ENCODE data around the gene SMYD3. TPM values are rescaled to one million over a fixed set of nuclear protein-coding genes. Genes with fewer than 3 reads are reported as not detected.

SMYD3 gene
- total RNA-seq, 1 experiment from 2014 or later = 25.5 TPM

- peaks cover 0 to 5% of the 10 kb centered on the region in 2 experiments; a peak in 2 of 5 replicates for H3K9me3 Mint-ChIP-seq
- Histone ChIP-seq H3K79me2 (ENCODE audit: insufficient read depth, low read length) (no peaks in the 10 kb centered on the region), H4K20me1 (ENCODE audit: control insufficient read depth, insufficient read depth, insufficient read length) (no peaks in the 10 kb centered on the region), H3K4me1 (ENCODE audit: insufficient read depth, low read length) (no peaks in the 10 kb centered on the region; the same call in 1 of the 2 replicates), H3K9ac (ENCODE audit: extremely low read depth, insufficient read length, low read length) (no peak overlapping the region), H3K23me2 (ENCODE audit: insufficient read length, low read depth, low read length, poor library complexity, severe bottlenecking) (no peaks in the 10 kb centered on the region), H2BK12ac (ENCODE audit: insufficient read length, low read depth, low read length) (no peak overlapping the region), H3K27me3 (ENCODE audit: insufficient read depth, low read length) (no peaks in the 10 kb centered on the region), H3K18ac (ENCODE audit: insufficient read length, low read depth, low read length) (no peak overlapping the region), H4K91ac (ENCODE audit: insufficient read length, low read depth, low read length) (no peak overlapping the region), H3K4me2 (ENCODE audit: insufficient read depth, insufficient read length, low read length) (no peak overlapping the region), H3K4ac (ENCODE audit: low read depth, low read length) (no peak overlapping the region), H3K27ac (ENCODE audit: insufficient read length, low read depth, low read length) (no peak overlapping the region), H2AK5ac (ENCODE audit: insufficient read length, low read length) (no peak overlapping the region), H3K79me1 (ENCODE audit: insufficient read depth, low read depth, low read length, poor library complexity, severe bottlenecking) (no peaks in the 10 kb centered on the region), H4K5ac (ENCODE audit: insufficient read length, low read depth, low read length) (no peak overlapping the region), H2BK15ac (ENCODE audit: low read depth, low read length) (no peak overlapping the region), H3K14ac (ENCODE audit: insufficient read depth, low read length) (no peak overlapping the region), H3K23ac (ENCODE audit: insufficient read length, low read depth, low read length) (no peak overlapping the region), H3T11ph (ENCODE audit: low read length) (no peak overlapping the region), H2AFZ (ENCODE audit: low read length) (no peak overlapping the region), H3K56ac (ENCODE audit: insufficient read length, low read depth, low read length) (no peak overlapping the region), H2BK120ac (ENCODE audit: low read depth, low read length, poor library complexity, severe bottlenecking) (no peak overlapping the region), H4K8ac (replicated peaks; ENCODE audit: insufficient read length, low read depth, low read length) (no peak overlapping the region), H2BK5ac (ENCODE audit: insufficient read length, low read length) (no peak overlapping the region), H3K9me3 (ENCODE audit: control insufficient read depth, low read depth, low read length) (no peaks in the 10 kb centered on the region), H2BK20ac (ENCODE audit: low read depth, low read length, poor library complexity, severe bottlenecking) (no peak overlapping the region)
- H3K27me3 Mint-ChIP-seq (ENCODE audit: low read depth) = no peaks in the 10 kb centered on the region
- H3K36me3 Mint-ChIP-seq (ENCODE audit: insufficient read depth in 1 of 3, low read depth in 3 of 3) = peaks cover 0 to 4% (median 0%) of the 10 kb centered on the region in 3 experiments; a peak in 4 of 7 replicates
- no CpG with 5 or more reads among the region's 7 CpGs for WGBS (ENCODE audit: extremely low coverage, insufficient read length, low lambda C conversion rate)
- peaks cover 3 to 8% of the 10 kb centered on the region in 2 experiments; a peak in 2 of 4 replicates for H3K4me1 Mint-ChIP-seq
- TF ChIP-seq CTCF (conservative IDR thresholded peaks at IDR 0.05) = no peak
- H3K27ac Mint-ChIP-seq = no peak overlapping the region
- no peak overlapping the region for H3K4me3 Mint-ChIP-seq
- DNase-seq = no peak
These were observed 223.2 kb downstream of the SMYD3 start for GRCh38 chr1:246283771-246284410.

All from H9 (cell line).